Transverse colon (tissue), 4 donors: ENCODE data around the gene RBCK1. TPM values are rescaled to one million over a fixed set of nuclear protein-coding genes. Genes with fewer than 3 reads are reported as not detected.

Source experiments
- DNase-seq: peaks from one replicate; pipeline ENCODE4 v3.0.0-alpha.2; 2019
- H3K27ac ChIP-seq, 4 donors: fragments of 200-600 bp; sonication (generic); 2 replicates each; pipeline ENCODE4 v1.5.1; 2016 to 2018; ENCODE audit warnings: inconsistent platforms in 4 of 4
- H3K27me3 ChIP-seq: fragments of 200-600 bp; sonication (generic); 2 replicates; pipeline ENCODE4 v1.5.1; 2017; ENCODE audit warnings: inconsistent platforms
- H3K36me3 ChIP-seq, 4 donors: fragments of 200-600 bp; sonication (generic); 2 replicates each; pipeline ENCODE4 v1.5.1; 2017 to 2019; ENCODE audit warnings: inconsistent platforms in 4 of 4
- H3K4me1 ChIP-seq, 4 donors: fragments of 200-600 bp; sonication (generic); 2 replicates each; pipeline ENCODE4 v1.5.1; 2017 to 2020; ENCODE audit warnings: inconsistent platforms in 4 of 4
- H3K4me3 ChIP-seq, 4 donors: fragments of 200-600 bp; sonication (generic); 1 replicate in 1 of 4; 2 replicates in 3 of 4; pipeline versions ENCODE4 v1.5.1 to v1.6.1; 2017 to 2019; ENCODE audit warnings: inconsistent platforms in 4 of 4
- H3K9me3 ChIP-seq, 2 donors: fragments of 200-600 bp; sonication (generic); 2 replicates each; pipeline ENCODE4 v1.5.1; 2017 to 2019; ENCODE audit warnings: inconsistent platforms in 2 of 2
- EP300 ChIP-seq: sonication (generic); formaldehyde crosslinking; IDR thresholded peaks from one replicate; pipeline ENCODE4 v1.6.1; 2017; ENCODE audit warnings: antibody characterized with exemption, low read depth
- POLR2A ChIP-seq: fragments of 450-650 bp; IDR thresholded peaks from one replicate; pipeline ENCODE4 v1.6.1; 2016; ENCODE audit warnings: antibody characterized with exemption, mild to moderate bottlenecking, moderate library complexity
- POLR2AphosphoS5 ChIP-seq, 3 donors: sonication (generic); formaldehyde crosslinking; IDR thresholded peaks; one replicate each; pipeline ENCODE4 v1.6.1; 2016; ENCODE audit warnings: antibody characterized with exemption in 3 of 3
- WGBS, 2 donors: methylation state at CpG; one replicate each; pipeline ENCODE4 v1.1.5; 2018; ENCODE audit warnings: low coverage in 1 of 2; 5-methylcytosine and 5-hydroxymethylcytosine counted together
- in situ Hi-C, 4 donors: fragments of 200-750 bp; cut with MboI; loops; one replicate each; pipeline versions ENCODE4 v1.15.0 to v1.15.1; 2017; ENCODE audit warnings: low sequenced_read_pairs in 3 of 4, low pct_ligation_motif_present in 1 of 4, low pct_unique_long_range_greater_than_20kb in 1 of 4
- intact Hi-C: fragments of 100-400 bp; cut with DNase I; formaldehyde crosslinking; loops from one replicate; pipeline ENCODE4 v1.15.1; 2023; ENCODE audit warnings: low total_unique reads
- total RNA-seq, 4 donors: library from RNA; depleted of rRNA; stranded (reverse); fragments of >200 nt; gene quantifications; one replicate each; pipeline ENCODE4 v1.1.0, GENCODE V29; 2016
- TF ChIP-seq, protein P1 (sequence below), 5 experiments: fragments of 200-600 bp in 3 of 5; fragments of 450-650 bp in 2 of 5; sonication (generic) in 3 of 5; IDR thresholded peaks; 1 replicate in 2 of 5; 2 replicates in 3 of 5; pipeline ENCODE4 v1.5.1; 2016 to 2017; ENCODE audit warnings: antibody characterized with exemption in 5 of 5, inconsistent platforms in 3 of 5, mild to moderate bottlenecking in 2 of 5, moderate library complexity in 1 of 5

Gene RBCK1
- total RNA-seq, 4 donors from 2014 or later: 101 to 152 (median 110) TPM

DNA sequence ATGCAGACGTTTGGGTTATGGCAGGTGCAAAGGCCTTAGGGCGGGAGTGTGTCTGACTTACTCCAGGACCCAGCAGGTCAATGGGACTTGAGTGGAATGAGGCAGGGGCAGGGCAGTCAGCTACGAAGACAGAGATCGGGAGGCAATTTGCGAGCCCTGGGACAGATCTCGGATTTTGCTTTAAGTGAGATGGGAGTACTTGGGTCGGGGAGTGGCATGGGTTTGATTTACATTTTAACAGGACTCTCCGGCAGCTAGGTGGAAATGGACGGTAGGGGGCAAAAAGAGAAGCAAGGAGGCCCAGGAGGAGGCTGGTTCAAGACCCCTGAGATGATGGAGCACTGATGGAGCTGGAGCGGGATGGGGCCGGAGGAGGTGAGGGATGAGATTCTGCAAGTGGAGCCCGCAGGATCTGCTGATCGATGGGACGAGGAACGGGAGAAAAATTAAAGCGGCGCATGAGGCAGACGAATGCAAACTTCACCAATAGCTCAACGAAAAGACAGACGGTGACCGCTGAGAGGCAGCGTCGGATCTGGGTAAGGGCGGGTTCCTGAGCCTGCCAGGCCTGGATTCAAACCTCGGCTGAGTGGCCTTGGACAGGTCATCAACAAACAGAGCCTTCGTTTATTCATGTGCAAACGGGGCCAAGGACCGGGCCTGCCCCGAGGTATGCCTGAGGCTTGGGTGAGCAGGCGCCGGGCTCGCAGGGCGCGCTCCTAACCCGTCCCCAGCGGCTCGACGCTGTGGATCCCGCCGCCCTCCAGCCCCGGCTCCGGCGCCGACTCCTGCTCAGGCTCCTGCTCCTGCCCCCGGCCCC is 756 bp upstream of the RBCK1 start:
- intact Hi-C loops: no loop called here

DNA sequence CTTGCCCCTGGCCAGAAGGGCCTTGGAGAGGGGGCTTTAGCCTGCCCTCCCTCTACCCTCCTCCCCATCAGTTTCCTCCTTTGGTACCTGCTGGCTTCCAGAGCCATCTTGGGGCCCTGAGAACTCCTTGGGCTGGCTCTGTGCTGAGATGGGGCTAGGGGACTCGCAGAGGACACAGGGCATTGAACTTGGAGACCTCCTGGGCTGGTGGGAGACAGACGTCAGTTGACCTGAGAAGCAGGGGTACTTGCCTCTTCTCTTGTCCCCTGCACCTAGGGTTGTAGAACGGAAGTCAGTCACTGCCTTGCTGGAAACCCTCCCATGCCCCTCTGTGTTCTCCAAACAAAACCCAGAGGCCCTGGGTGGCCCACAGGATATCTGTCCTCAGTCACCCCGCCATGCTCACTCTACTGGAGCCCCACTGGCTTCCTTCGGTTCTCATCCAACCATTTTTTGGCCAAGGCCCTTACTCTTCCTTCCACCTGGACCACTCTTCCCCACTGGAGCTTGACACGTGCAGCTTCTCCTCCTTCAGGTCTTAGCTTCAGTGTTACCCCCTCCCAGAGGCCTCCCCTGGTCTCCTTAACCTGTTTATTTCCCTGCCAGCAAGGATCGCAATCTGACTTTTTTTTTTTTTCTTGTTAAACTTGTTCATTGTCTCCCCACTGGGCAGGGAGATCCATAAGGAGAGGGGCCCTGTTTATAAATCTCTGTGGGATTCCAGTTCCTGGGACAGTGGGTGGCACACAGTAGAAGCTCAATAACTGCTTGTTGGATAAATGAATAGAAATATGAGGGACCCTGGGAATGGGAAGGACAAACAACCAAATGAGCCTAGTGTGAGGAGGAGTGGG is 971 bp downstream of the RBCK1 start:
- no peaks in the 10 kb centered on the region for H3K9me3 ChIP-seq
- in situ Hi-C loops: no loop called here
- peak overlapping the region; percentile 86 to 100 (median 92) for H3K4me3 ChIP-seq
- WGBS, 2 donors: 6 to 10% methylated on average over 2 to 7 of the region's 7 CpGs
- no peak for DNase-seq
- intact Hi-C loops: no loop called here
- H3K27ac ChIP-seq: peak overlapping the region; percentile 92 to 99 (median 97)
- H3K4me1 ChIP-seq: peaks cover 16 to 30% (median 23%) of the 10 kb centered on the region in 4 donors
- H3K27me3 ChIP-seq: no peaks in the 10 kb centered on the region
- peaks cover 0 to 7% (median 0%) of the 10 kb centered on the region in 4 donors for H3K36me3 ChIP-seq
- TF ChIP-seq EP300: no peak
- TF ChIP-seq, protein P1, sequence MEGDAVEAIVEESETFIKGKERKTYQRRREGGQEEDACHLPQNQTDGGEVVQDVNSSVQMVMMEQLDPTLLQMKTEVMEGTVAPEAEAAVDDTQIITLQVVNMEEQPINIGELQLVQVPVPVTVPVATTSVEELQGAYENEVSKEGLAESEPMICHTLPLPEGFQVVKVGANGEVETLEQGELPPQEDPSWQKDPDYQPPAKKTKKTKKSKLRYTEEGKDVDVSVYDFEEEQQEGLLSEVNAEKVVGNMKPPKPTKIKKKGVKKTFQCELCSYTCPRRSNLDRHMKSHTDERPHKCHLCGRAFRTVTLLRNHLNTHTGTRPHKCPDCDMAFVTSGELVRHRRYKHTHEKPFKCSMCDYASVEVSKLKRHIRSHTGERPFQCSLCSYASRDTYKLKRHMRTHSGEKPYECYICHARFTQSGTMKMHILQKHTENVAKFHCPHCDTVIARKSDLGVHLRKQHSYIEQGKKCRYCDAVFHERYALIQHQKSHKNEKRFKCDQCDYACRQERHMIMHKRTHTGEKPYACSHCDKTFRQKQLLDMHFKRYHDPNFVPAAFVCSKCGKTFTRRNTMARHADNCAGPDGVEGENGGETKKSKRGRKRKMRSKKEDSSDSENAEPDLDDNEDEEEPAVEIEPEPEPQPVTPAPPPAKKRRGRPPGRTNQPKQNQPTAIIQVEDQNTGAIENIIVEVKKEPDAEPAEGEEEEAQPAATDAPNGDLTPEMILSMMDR (IDR thresholded peaks at IDR 0.05): no peak
- no peak for TF ChIP-seq POLR2A
- no peak for TF ChIP-seq POLR2AphosphoS5 (IDR thresholded peaks at IDR 0.05)

More for the DNA sequence above, 756 bp upstream of the RBCK1 start:
- H3K27me3 ChIP-seq: no peaks in the 10 kb centered on the region
- H3K36me3 ChIP-seq: peaks cover 0 to 7% (median 0%) of the 10 kb centered on the region in 4 donors
- H3K4me1 ChIP-seq: peaks cover 16 to 30% (median 23%) of the 10 kb centered on the region in 4 donors
- H3K4me3 ChIP-seq: peak overlapping the region; percentile 44 to 94 (median 88)
- in situ Hi-C loops: no loop called here
- TF ChIP-seq, protein P1 (IDR thresholded peaks at IDR 0.05): peak in 4 of 5 experiments; percentile 17 to 53 (median 34)
- TF ChIP-seq POLR2AphosphoS5 (IDR thresholded peaks at IDR 0.05): peak in 2 of 3 donors; percentile 48 to 54
- no peak for TF ChIP-seq POLR2A
- DNase-seq: peak; percentile 80
- 5 to 7% methylated on average over 10 to 45 of the region's 45 CpGs for WGBS, 2 donors
- H3K9me3 ChIP-seq: no peaks in the 10 kb centered on the region
- H3K27ac ChIP-seq: peak overlapping the region; percentile 92 to 99 (median 97)

DNA sequence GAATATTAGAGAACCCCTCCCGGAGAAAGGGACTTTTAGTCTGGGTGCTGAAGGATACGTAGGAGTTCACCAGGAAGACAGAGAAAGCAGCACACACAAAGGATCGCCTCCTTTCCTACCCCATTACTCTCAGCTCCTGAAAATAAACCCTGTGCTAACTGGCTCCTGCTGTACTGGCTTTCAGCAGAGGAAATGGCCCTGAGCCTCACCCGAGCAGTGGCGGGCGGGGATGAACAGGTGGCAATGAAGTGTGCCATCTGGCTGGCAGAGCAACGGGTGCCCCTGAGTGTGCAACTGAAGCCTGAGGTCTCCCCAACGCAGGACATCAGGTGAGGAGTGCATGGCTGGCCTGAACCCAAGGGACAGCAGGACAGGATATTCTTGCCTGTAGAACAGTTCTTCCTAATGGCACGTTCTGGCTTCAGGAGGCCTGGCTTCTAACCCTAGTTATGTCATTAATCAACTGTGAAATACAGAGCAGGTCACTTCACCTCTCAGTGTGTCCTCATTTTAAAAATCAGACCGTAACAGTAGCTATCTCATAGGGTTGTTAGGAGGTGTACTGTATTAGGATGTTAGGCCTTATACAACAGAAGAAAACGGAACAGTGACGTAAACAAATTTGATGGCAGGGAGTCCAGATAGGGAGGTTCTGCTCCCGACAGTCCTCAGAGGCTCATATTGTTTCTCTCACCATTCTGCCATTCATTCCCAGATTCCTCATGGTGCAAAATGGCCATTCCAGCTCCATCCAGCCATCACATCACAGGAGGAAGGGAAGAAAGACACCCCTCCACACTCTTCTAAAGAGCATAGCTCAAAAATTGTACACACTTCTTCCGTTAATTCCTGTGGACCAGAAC is 1.8 kb downstream of the RBCK1 start:
- H3K9me3 ChIP-seq: no peaks in the 10 kb centered on the region
- peaks cover 16 to 30% (median 23%) of the 10 kb centered on the region in 4 donors for H3K4me1 ChIP-seq
- no peaks in the 10 kb centered on the region for H3K27me3 ChIP-seq
- in situ Hi-C loops: no loop called here
- peak in 1 of 3 donors; percentile 14 for TF ChIP-seq POLR2AphosphoS5 (IDR thresholded peaks at IDR 0.05)
- TF ChIP-seq, protein P1 (IDR thresholded peaks at IDR 0.05): no peak
- intact Hi-C loops: no loop called here
- H3K4me3 ChIP-seq: peak overlapping the region in 2 of 4 donors; percentile 91 to 94
- 64 to 82% methylated on average over 3 to 14 of the region's 14 CpGs for WGBS, 2 donors
- H3K27ac ChIP-seq: peak overlapping the region; percentile 92 to 99 (median 97)
- DNase-seq: peak; percentile 55
- peaks cover 0 to 7% (median 0%) of the 10 kb centered on the region in 4 donors for H3K36me3 ChIP-seq
